Colonic mucosa (tissue), 4 donors: ENCODE results near the gene SHISA8. TPM values are rescaled to one million over a fixed set of nuclear protein-coding genes. Genes with fewer than 3 reads are reported as not detected.

Experiments
- DNase-seq: peaks from one replicate; pipeline ENCODE4 v3.0.0-alpha.2; 2020
- H3K27ac ChIP-seq: fragments of 200-600 bp; one replicate; pipeline ENCODE4 v1.8.0; 2021
- H3K27me3 ChIP-seq: fragments of 200-600 bp; one replicate; pipeline ENCODE4 v1.8.0; 2021
- H3K36me3 ChIP-seq: fragments of 200-600 bp; one replicate; pipeline ENCODE4 v1.8.0; 2021
- H3K4me1 ChIP-seq: fragments of 200-600 bp; one replicate; pipeline ENCODE4 v1.8.0; 2021; ENCODE audit warnings: mild to moderate bottlenecking
- H3K4me3 ChIP-seq: fragments of 200-600 bp; one replicate; pipeline ENCODE4 v1.8.0; 2021
- H3K9ac ChIP-seq, 2 donors: one replicate each; pipeline ENCODE4 v1.7.0; 2013; ENCODE audit warnings: control low read depth in 2 of 2, low read depth in 2 of 2, low read length in 2 of 2
- H3K9me3 ChIP-seq: fragments of 200-600 bp; one replicate; pipeline ENCODE4 v1.8.0; 2021
- CTCF ChIP-seq: fragments of 200-600 bp; IDR thresholded peaks from one replicate; pipeline ENCODE4 v1.8.0; 2022; ENCODE audit warnings: antibody characterized with exemption, mild to moderate bottlenecking
- intact Hi-C: fragments of 100-400 bp; cut with DNase I; formaldehyde crosslinking; loops from one replicate; pipeline ENCODE4 v1.14.1; 2022
- total RNA-seq, 2 donors: library from RNA; stranded (reverse); fragmentation: NEBNext Ultra II Directional in 1 of 2; extraction: Animal tissue kit (Norgen Biotek cat#: 25700) in 1 of 2; gene quantifications; one replicate each; pipeline ENCODE4 v1.2.1, GENCODE V29; 2021
- donor health status: healthy.
- donor health status: DM: no; HTN: no; CAD: no.
- donor health status: DM: no; HTN: no; CAD: no.

Gene SHISA8
- total RNA-seq, 2 donors from 2014 or later = not detected

- peaks cover 38% of the 10 kb centered on the region for H3K27me3 ChIP-seq
- no peak overlapping the region for H3K9ac ChIP-seq
- intact Hi-C loops = no loop called here
- H3K36me3 ChIP-seq = no peaks in the 10 kb centered on the region
- no peak overlapping the region for H3K4me3 ChIP-seq
- DNase-seq = no peak
- no peaks in the 10 kb centered on the region for H3K9me3 ChIP-seq
- H3K27ac ChIP-seq = no peak overlapping the region
- no peak for TF ChIP-seq CTCF
- peaks cover 9% of the 10 kb centered on the region for H3K4me1 ChIP-seq
Observed at GRCh38 chr22:41907436-41908401, 7.2 kb downstream of the SHISA8 start.

GRCh38 chr22:41906822-41907221 is 8.1 kb downstream of the SHISA8 start:
- no peak for DNase-seq
- Histone ChIP-seq H3K27me3 (peaks cover 29% of the 10 kb centered on the region), H3K4me3 (no peak overlapping the region), H3K9ac (no peak overlapping the region), H3K27ac (no peak overlapping the region), H3K9me3 (no peaks in the 10 kb centered on the region), H3K4me1 (peaks cover 9% of the 10 kb centered on the region), H3K36me3 (no peaks in the 10 kb centered on the region)
- no peak for TF ChIP-seq CTCF
- intact Hi-C loops = no loop called here

DNA sequence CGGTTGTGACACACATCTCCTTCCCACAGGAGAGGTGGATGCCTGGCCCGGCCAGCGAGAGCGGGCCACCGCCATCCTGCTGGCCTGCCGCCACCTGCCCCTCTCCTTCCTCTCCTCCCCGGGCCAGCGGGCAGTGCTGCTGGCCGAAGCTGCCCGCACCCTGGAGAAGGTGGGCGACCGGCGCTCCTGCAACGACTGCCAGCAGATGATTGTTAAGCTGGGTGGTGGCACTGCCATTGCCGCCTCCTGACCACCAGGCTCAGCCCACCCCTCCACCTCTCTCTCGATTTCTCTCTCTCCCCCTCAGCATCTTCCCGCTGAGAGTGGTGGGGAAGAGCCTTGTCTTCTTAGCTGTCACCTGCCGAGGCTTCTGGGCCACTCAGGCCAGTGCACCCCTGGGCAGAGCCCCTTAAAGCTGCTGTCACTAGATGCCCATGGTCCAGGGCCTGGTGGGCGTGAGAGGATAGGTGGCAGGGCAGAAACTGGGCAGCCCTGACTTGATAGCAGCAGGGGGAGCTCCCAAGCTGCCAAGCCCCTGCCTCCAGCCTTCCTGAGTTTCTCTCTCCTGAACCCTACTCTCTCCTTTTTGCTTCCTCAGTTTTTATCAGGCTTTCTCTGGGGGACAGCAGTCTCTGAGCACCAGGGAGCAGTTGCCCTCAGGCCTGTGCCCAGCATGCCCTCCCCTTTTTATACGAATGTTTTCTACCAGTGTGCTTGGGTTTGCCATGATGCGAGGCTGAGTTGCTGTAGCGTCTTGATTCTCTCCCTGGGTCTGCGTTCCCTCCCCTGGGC is 9.3 kb downstream of the SHISA8 start:
- Histone ChIP-seq H3K27me3 (peaks cover 16% of the 10 kb centered on the region), H3K36me3 (peaks cover under 1% of the 10 kb centered on the region), H3K9me3 (no peaks in the 10 kb centered on the region), H3K9ac (no peak overlapping the region), H3K27ac (no peak overlapping the region), H3K4me1 (peaks cover 3% of the 10 kb centered on the region), H3K4me3 (no peak overlapping the region)
- no peak for TF ChIP-seq CTCF
- intact Hi-C loops = no loop called here
- DNase-seq = no peak

DNA sequence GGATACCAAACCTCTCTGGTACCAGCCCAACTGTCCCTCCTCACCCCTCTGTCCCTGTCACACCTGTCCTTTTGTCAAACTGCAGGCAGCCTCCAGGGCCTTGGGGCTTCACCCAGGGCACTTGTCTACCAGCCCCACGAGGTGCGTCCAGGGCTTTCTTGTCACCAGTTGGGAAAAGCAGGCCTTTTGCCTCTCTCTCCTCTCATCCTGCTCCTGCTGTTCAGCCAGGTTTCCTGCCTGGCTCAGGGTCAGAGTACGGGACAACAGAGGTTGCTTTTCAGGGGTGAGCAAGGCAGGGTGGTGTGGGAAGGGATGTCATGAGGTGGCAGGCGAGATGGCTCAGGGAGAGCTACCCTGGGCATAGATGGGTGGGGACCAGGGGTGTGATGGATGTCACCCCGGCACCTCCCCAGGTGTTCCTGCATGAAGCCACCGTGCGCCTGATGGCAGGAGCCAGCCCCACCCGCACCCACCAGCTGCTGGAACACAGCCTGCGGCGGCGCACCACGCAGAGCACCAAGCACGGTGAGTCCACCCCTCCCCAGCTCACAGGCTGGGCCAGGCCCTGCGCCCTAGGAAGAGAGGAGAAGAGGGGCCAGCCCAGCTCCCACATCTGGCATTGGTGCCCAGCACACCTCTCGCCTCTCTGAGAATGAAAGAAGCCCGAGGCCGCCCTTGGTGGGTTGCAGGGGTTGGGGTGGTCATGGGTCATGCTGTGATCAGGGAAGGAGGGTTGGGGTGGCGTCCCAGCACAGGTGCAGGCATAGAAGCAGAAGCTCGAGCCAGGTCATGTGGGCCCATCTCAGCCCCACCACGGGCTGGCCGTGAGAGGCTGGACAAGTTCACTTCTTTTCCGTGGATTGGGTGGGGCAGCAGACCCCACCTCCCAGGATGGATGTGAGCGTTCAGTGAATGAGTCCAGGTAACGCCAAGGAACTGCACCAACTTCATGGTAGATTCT is 10.1 kb downstream of the SHISA8 start:
- intact Hi-C loops = no loop called here
- H3K9me3 ChIP-seq = no peaks in the 10 kb centered on the region
- H3K36me3 ChIP-seq = peaks cover 7% of the 10 kb centered on the region
- H3K27me3 ChIP-seq = peaks cover 8% of the 10 kb centered on the region
- no peak overlapping the region for H3K27ac ChIP-seq
- no peaks in the 10 kb centered on the region for H3K4me1 ChIP-seq
- no peak for DNase-seq
- TF ChIP-seq CTCF = no peak
- H3K9ac ChIP-seq = no peak overlapping the region
- no peak overlapping the region for H3K4me3 ChIP-seq
